NCI-H2107 (cell line): ENCODE measurements around the gene AOPEP.
A peak's percentile ranks its signal among the peaks of the same experiment; 100 is the strongest.

ENCODE experiments used
- DNase-seq: peaks from one replicate; lab custom pipeline; 2025; lab: John Stamatoyannopoulos, UW

AOPEP gene

DNA sequence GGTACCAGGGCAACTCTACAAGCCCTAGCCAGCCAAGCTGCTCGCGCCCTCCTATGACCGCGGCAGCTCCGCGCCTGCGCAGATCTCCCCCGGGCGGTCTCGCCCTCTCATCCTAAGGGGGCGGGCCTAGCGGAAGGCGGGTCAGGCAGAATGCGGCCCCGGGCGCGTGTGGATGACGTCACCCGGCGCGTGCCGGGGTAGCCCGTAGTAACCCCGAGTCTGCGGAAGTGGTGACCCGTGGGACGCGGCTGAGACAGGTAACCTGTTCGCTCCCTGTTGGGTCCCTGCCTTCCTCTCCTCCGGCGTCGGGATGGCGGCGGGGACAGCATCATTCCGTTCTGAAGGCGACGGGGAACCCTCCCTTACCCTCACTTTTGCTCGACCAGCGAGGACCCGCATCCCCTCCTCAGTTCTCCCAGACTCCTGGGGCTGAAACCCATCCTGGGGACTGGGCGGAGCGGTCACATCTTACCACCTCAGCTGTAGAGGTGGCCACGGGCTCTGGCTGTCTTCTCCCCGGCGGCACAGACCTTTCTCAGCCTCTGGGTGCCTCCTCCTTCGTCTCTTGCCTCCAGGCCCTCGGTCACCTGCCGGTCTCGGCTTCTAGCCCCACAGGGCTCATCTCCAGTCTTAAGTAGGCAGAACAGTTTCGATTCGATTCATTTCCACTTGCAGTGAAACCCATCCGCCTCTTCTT, at the start of gene AOPEP:
Gene AOPEP (plus strand): TSS at position 205 of the 697 bp plus-strand sequence. CDS start 33,085 bp downstream, outside the sequence.
- DNase-seq = peak; percentile 88

DNA sequence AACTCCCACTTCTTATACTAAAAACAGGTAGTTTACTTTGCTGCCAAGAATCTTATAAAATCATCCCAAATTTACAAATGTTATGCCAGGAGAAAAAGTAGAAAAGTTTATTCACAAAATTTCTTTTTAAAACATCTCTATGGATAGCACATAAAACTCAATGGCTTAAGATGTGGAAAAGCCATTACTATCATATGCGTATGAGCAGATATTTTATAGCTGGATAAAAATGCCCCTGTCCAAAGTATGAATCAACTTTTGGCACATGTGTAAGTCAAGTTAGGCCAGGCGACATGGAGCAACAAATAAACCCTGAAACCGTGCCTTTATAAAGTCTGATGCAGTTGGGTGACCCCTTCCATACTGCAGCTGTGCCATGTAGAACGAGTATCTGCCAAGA, 48.6 kb upstream of the AOPEP start:
- no peak for DNase-seq

DNA sequence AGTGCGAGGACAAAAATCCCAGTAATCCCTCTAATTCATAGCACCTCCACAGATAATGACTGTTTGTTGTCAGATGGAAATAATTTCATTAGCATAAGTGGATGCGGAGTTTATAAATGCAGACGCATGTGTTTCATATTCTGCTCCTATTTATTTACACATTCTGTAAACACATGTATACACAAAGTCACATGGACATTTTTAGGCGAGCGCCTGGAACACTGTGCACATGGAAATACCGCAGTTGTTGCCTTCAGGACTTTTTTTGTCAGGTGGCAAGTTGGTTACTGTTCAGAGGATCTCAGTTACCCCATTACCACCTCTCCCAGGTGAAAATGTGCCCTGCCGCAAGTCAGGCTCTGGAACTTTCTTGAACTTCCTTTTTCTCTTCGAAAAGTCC, 46.9 kb upstream of the AOPEP start:
- no peak for DNase-seq

GRCh38 chr9:94680020-94680419, 46.5 kb upstream of the AOPEP start:
- no peak for DNase-seq

GRCh38 chr9:94680621-94681020, 45.9 kb upstream of the AOPEP start:
- DNase-seq = no peak

- peak; percentile 59 for DNase-seq
Measured at GRCh38 chr9:94681508-94681907, 45.0 kb upstream of the AOPEP start.

DNA sequence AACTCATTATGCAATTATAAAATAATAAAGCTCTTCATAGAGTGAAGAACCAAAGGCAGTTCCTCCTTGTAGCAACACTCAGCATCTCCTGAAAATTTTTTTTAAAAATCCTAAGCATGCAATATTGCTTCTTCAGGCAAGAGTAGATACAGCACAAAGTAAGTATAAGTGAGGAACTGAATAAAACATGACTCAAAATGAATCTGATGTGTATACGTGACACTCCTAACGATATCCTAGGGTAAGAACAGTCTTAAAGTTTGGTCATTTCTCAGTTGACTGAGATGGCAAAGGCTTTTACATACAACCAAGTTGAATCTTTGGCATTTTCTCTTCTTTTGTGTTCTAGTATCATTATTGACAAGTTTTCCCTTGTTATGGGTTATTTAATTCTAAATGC, 41.1 kb upstream of the AOPEP start:
- DNase-seq = no peak

- DNase-seq = no peak
Measured at GRCh38 chr9:94687451-94687850, 39.0 kb upstream of the AOPEP start.

DNA sequence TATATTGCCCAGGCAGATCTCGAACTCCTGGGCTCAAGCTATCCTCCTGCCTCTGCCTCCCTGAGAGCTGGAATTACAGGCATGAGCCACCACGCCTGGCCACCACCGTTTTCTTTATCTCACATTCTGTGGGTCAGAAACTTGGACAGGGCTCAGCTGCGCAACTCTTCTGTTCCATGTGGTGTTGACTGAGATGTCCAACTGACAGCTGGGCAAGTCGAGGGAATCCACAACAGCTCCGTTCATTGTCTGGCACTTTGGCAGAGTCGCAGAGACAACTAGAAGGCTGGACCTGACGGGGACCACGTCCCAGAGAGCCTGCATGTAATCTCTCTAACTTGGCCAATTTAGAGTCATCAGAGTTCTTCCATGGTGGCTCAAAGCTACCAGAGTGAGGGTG, 36.2 kb upstream of the AOPEP start:
- no peak for DNase-seq

GRCh38 chr9:94692601-94693000, 33.9 kb upstream of the AOPEP start:
- no peak for DNase-seq

DNA sequence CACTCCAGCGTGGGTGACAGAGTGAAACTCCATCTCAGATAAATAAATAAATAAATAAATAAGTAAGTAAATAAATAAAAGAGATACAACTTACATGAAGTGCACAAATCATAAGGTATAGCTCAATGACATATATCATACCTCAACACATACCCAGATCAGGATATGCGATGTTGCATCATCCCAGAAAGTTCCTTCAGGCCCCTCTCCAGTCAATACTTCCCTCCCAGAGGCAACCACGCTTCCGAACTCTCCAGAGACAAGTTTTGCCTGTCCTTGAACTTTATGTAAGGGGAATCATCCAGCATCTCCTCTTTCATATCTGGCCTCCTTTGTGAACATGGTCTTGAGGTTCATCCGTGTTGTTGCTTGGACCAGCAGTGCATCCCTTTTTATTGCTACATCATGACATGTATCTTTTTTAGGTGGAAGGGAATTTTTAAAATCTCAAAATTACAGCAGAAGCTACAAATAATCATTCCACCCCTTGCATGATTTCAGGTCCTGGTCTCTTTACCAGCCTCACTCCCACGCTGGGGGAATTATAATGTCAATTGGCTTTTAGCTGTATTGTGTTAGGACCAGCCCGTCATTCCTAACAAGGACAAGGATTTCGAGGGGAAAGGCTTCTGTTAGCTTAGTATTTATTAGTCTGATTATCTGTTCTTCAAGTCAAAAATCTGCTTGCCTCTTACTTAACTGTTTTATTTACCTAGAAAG, 32.9 kb upstream of the AOPEP start:
- DNase-seq = no peak

DNA sequence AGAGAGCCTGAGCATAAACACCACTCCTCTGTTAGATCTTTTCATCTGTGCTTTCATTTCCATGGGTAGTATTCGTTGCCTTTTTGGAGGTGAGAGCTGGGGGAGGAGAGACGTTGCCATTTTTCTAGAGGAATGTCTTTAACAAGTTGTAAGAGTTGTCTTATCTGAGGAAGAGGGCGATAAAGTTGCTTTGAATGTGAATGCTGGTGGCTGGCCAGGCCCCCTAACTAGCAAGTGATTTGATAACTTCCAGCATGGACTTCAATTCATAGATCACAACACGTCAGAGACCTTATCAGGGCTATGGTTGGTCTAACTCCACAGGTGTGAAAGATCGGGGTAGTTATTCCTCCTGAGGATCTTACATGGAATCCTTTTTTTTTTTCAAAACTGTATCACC, 30.0 kb upstream of the AOPEP start:
- DNase-seq = no peak

DNA sequence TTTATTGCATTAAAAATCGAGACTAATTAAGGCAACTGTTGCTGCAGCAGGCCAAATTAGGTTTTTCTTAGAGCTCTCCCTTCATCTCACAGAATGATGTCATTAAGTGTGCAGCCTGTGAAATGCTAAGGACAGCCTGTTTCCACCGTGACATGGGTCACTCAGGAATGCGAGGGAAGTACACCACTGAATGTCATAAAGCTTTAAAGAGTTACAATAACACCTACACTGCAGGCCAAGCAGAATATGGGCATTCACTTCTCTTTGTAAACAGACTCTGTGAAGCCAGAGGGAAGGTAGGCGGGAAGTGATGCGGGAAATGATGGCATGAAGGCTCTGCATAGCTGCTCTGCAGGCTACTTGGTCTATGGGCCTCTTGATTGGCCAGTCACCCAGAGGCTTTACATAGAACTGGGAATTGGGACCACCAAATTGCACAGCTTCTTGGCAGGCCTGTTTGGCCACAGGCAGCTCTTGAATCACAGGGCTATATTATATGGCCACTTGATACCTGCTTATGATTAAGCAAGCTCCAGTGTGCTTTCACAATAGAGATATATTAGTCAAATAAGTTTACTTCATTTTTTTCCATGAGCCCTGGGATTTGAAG, 28.4 kb upstream of the AOPEP start:
- no peak for DNase-seq

DNA sequence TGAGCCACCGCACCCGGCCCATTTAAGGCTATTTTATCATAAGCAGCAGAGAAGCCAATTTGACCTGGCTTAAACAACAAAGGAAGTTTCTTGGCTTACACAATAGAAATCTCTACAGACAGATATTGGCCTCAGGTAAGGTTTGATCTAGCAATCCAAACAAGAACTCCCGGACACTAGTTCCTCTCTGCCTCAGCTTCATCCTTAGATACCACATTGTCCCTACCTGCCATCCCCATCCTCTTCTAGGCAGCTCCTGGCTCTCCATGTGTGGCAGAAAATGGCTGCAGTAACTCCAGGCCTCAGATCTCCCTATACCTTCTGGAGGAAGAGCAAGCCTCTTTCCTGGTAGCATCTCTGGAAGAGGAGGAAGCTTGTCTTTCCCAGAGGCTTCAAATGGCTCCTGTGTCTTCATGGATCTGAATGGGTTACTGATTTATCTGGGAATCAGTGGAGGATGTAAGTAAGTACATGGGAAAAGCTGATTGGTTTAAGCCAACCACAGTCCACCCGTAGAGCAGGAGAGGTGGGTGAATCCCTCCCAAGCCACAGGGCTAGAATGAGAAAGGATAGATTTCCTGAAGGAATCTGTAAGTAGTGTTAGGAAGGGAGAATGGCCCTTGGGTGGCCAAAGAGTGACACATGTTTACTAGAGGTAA, 26.7 kb upstream of the AOPEP start:
- DNase-seq = no peak

- no peak for DNase-seq
Measured at GRCh38 chr9:94700445-94700844, 26.1 kb upstream of the AOPEP start.

DNA sequence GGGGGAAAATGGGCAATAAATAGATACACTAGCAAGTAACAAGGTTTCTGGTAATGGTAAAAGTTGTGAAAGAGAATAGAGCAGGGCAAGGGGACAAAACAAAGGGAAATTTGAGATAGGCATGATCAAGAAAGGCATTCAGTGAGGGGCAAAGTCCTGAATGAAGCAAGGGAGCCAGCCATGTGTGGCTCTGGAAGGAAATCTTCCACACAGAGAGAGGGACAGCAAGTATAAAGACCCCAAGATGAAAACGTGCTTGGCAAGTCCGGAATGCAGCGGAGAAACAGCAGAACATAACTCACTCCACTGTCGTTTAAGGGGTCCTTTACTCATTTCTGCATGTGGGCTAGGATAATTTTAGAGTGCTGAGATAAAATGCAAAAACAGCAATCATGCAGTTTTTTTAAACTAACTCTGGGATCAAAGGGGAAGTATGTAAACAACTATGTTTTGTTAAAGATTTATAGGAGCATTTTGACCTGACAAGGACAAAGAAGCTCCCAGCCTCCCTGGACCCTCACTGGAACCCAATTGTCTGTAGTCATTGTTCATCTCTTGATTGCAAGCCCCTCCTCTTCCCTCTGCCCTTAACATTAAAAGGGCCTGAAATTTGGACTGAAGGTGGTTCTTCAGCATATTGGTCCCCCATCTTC, 22.9 kb upstream of the AOPEP start:
- no peak for DNase-seq

- DNase-seq = no peak
Measured at GRCh38 chr9:94705162-94705702, 21.3 kb upstream of the AOPEP start.

- DNase-seq = no peak
Measured at GRCh38 chr9:94706922-94707321, 19.6 kb upstream of the AOPEP start.

DNA sequence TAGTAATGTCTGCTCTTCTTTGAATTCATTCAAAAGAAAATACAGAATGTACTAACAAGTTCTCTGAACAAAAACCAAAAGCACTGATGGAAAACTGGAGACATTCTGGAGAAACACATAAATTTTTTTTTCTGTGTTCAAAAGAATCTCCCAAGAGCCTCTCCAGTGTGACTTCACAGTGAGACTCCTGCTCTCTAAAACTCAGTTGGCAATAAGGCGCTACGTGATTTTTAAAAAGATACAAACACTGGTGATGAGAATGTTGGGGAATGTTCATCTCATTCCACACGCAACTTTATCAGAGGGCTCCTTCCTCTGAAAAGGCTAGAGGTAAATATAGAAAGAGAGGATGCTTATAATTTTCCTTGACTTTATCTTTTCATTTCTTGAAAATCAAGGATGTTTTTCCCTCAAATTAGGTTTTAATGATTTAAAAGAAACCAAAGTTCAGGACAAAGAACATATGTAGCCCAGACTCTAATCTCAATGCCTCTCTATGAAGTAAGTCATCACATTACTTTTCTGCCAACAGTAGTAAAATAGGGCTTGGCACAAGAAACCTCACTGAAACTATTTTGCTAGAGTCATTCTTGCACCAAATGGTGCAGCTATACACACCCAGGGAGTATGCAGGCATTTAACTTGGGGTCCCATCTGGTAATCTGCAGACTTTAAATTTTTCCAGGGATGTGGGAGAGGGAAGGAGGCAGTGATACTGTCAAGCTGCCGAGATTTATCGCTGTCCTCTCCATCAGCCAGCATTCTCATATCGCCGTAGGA, 12.9 kb upstream of the AOPEP start:
- DNase-seq = no peak

DNA sequence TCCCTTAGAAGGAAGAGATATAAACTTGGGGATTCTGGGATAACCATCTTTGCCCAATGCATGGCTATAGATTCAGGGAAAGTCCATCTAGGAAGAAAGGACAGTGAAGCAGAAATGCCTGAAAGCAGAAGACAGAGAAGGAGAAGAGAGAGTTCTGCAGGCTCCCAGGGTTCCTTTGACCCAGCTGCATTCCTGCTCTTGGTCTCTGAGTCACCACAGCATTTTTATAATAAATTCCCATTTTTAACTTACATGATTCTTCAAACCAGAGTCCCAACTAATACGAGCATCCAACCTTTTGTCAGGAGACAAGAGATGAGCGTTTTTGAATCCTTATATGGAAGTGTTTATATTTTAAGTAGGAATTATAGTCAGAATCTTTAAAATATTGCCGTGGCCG, 12.0 kb upstream of the AOPEP start:
- DNase-seq = no peak

GRCh38 chr9:94717761-94718160, 8.7 kb upstream of the AOPEP start:
- no peak for DNase-seq
